Astrocyte of the hippocampus (primary cell): ENCODE data around the gene PLIN4.
"Not testable (repeated sequence)": the region's sequence is repeated elsewhere in the genome, so short reads cannot be mapped to it uniquely, and the experiment has no call there.

ENCODE experiments used
- DNase-seq: peaks from one replicate; pipeline ENCODE4 v3.0.0; 2011; ENCODE audit warnings: low read depth, low spot score

The PLIN4 gene

DNA sequence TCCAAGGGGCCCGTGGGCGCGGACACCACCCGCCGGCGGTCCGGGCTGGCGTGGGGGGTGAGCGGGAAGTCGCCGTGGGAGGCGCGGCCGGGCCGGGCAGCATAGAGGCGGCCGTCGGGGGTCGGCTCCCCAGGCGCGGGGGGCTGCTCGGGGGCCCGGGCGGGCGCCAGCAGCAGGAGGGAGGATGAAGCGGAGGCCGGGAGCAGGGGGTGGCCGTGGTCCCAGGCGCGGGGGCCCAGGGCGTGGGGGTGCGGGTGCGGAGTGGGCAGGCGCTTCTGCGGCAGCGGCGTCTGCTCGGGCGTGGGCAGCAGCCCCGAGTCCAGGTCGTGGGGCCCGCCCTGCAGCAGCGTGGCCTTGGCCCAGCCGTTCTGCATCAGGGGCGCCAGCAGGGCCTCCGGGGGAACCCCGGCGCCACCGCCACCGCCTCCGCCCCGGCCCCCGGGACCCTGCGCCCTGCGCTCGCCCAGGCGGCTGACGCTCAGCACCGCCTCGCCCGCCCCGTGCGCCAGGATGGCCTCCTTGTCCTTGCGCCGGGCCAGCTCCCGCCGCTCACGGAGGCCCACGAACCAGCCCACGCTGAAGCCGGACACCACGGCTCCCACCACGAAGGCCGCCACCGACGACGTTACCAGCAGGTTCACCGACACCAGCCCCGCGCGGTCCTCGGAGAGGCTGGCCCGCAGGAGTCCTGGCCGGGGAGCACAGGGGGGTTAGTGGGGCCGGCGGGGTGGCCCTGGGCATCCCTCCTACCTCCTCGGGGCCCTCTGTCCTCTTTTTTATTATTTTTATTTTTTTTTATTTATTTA, 25.8 kb upstream of the PLIN4 start:
- no peak for DNase-seq

DNA sequence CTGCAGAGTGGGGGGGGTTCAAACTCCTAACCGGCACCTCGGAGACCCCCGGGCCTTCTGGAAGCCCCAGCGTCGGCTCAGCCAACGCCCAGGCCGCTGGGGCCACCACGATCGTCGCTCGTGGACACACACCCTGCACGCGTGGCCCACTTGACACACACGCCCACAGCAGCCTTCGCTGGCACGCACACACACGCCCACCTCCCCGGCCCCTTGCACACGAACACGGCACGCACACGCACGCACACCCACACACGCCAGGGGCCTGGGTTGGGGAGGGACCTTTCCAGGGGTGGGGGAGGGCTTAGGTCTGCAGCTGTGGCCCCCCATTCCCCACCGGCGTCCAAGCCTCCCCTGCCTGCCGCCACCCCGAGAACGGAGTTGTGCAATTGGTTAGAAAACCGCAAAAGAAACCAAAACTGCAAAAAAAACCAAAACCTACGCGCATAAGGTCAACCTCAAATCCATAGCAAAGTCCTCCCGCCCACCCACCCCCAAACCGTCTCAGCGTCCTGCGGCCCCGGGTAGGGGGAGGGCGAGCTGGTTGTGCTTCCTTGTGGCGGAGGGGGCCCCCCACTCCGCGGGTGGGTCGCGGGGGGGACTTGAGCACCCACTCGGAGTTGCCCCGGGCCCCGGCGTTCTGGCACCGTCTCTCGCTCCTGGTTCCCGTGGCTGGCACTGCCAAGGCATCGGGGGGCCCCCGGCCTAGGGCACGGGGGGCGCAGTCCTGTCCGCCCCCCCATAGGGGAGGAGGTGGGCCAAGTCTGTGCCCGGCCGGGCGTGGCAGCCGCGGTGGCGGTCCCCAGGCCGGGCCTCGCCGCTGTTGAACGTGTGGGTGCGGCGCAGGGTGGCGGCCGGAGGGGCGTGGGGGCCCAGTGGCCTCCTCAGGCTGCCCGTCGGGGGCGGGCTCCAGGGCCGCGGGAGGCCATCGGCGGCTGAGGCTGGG, 24.9 kb upstream of the PLIN4 start:
- no peak for DNase-seq

DNA sequence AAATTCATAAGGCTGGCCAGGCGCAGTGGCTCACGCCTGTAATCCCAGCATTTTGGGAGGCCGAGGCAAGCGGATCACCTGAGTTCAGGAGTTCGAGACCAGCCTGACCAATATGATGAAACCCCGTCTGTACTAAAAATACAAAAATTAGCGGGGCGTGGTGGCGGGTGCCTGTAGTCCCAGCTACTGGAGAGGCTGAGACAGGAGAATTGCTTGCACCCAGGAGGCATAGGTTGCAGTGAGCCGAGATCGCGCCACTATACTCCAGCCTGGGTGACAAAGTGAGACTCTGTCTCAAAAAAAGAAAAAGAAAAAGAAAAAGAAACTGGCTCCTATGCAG, 23.5 kb upstream of the PLIN4 start:
- DNase-seq: not testable (repeated sequence)

DNA sequence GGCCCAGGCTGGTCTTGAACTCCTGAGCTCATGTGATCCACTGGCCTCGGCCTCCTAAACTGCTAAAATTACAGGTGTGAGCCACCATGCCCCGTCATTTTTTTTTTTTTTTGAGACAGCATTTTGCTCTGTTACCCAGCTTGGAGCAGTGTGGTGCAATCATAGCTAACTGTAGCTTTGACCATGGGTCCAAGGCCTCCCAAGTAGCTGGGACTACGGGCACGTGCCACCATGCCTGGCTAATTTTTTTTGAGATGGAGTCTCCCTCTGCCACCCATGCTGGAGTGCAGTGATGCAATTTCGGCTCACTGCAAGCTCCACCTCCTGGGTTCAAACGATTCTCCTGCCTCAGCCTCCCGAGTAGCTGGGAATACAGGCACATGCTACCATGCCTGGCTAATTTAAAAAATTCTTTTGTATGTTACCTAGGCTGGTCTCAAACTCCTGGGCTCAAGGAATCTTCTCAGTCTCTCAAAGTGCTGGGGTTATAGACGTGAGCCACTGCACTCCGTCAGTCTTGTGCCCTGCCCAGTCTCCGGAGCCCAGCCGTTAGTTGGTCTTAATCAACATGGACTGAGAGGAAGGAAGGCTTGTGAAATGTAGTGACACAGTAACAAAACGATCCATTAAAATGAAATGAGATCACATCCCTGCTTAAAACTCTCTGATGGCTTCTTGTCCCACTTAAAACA, 23.0 kb upstream of the PLIN4 start:
- DNase-seq: no peak

DNA sequence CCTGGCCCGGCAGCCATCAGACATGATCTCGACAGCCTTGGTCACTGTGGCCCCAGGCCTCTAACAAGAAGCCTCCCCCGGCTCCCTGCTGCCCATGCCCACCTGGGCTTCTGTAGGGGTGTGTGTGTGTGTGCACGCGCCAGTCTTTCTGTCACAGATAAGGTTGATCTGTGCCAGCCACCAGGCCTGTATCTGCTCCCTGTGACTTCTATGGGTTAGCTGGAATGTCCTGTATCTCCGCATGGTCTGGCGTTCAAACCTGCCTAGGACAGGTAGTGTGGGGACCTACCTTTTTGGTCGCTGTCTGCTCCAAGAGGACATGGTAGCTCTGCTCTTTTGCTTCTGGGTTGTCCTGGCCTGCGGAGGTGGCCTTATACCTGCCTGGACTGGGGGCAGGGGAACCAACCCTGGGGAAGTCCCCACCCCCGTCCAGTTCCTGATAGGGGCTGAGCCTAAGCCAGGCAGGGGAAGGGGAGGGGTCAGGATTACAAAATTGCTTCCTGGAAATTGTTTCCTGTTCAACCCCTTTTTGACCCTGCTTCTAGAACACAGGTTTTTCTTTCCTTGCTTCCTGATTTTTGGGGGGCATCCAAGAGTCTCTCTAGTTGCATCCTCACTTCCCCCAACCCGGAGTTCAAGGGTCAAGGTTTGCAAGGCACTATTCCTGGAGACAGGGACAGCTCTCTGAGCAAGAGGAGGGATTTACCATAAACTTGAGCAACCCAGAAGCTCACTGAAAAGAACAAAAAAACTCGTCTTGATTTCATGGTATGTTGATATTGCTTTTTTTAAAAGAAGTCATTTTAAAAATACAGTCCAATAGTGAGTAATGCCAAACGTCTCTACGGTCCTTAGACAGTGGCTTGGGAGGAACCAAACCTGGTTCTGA, 21.7 kb upstream of the PLIN4 start, which contains the start of gene LRG1:
Gene LRG1 (minus strand): TSS at position 344 of the 889 bp plus-strand sequence. CDS start 23 bp downstream, at position 321.
- no peak for DNase-seq

DNA sequence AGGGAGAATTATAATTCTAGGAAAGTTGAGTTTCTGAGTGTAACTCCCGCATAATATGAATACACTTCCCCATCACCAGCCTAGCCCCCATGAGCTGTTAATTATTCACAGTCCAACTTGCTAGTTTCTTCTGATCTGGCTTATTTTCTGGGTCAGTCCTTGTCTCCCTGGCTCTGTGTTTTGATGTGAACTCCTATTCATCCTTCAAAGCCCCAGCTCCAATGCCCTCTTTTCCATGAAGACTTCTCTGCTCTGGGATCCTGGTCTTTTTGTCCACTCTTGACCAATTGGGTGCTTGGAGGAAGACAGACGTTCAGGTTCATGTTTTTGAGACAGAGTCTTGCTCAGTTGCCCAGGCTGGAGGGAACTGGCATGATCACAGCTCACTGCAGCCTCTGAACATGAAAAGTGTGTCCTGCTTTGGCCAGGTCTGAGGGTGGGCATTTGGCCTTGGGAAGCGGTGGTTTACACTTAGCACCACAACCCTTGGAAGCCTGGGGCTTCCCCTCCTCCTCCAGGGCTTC, 20.9 kb upstream of the PLIN4 start:
- DNase-seq: no peak

DNA sequence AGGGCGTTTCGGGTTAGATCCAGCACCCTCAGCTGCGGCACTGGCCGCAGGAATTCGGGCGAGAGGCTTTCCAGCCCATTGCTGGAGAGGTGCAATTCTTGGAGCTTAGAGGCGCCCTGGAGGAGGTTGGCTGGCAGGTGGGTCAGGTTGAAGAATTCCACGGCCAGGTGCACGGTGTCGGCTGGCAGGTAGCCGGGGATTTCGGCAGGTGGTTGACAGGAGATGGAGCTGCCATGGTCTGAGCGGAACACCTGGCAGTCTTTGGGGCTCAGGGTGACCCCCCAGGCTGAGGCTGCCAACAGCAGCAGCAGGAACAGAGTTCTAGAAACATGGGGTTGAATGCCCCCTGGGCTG, 20.3 kb upstream of the PLIN4 start:
- DNase-seq: no peak

DNA sequence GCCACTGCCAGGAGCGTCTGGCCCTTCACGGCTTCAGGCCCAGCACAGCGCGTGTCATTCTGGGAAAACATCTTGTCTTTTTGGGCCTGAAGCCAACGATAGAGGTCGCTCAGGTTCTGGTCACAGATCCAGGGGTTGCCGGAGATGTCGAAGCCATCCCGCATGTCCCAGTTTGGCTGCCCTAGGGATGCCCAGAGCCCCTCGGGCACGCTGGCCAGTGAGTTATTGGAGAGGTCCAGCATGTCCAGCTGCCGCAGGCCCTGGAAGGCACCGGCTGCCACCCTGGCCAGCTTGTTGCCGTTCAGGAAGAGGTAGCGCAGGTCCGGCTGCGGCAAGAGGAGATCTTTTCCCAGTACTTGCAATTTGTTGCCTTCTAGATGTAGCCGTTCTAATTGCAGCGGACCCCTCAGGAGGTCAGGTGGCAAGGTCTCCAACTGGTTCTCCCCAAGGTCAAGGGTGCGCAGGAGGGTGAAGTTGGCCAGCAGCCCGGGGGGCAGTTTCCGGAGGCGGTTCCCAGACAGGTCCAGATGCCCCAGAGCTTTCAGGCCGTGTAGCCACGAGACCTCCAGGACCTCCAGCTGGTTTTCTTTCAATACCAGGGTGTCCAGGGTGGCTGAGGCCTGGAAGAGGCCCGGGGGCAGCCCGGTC, 19.8 kb upstream of the PLIN4 start:
- DNase-seq: no peak

DNA sequence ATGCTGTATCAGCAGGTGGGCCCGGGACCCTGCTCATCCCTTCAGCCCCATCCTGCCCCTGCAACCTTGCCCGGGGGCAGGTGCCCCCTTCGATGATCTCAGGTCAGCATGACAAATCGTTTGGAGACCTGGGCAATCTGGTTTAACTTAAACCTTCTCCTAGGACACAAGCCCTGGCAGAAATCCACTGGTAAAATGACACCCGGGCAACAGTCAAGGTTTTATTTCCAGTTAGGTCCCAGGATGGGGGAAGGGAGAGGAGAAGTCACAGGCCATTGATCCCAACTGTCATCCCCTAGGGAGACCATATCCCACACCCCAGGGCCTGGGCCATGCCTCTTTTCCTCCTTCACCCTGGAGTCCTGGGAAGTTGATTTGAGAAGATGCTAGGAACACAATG, 18.5 kb upstream of the PLIN4 start:
- no peak for DNase-seq

DNA sequence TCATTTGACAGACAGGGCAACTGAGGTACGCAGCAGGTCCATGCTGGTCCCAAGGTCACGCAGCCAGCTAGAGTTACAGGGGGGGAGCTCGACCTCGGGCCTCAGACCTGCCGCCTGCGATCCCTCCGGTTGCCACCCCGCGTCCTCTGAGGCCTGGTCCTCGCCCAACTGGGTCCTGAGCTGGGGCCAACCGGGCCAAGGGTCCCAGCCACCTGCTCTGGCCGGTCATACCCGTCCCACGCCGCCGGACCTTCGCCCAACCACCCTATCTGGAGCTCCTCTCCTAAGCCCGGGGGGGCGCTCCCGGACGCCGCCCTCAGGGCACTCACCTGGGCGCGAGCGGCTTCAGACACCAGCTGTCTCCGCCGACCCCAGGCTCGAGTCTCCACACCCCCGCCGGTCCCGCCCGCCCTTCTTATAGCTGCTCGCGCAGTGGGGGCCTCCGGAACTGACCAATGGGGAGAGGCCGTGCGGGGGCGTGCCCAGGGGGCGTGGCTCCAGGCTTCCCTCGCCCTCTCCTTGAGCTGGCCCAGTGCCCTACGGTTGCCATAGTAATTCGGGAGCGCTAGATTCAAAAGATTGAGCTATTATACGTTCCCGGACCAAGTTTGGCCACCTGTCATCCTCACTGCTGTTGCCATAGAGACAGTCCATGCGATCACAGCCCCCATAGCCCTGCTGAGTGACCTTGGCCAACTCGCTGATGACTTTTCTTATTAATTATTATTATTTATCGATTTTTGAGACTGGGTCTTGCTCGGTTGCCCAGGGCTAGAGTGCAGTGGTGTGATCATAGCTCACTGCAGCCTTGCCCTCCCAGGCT, 16.8 kb upstream of the PLIN4 start, which contains the start of gene PLIN5:
Gene PLIN5 (minus strand): TSS at position 389 of the 823 bp plus-strand sequence. CDS start 1,150 bp downstream, outside the sequence.
- peak; percentile 78 for DNase-seq

DNA sequence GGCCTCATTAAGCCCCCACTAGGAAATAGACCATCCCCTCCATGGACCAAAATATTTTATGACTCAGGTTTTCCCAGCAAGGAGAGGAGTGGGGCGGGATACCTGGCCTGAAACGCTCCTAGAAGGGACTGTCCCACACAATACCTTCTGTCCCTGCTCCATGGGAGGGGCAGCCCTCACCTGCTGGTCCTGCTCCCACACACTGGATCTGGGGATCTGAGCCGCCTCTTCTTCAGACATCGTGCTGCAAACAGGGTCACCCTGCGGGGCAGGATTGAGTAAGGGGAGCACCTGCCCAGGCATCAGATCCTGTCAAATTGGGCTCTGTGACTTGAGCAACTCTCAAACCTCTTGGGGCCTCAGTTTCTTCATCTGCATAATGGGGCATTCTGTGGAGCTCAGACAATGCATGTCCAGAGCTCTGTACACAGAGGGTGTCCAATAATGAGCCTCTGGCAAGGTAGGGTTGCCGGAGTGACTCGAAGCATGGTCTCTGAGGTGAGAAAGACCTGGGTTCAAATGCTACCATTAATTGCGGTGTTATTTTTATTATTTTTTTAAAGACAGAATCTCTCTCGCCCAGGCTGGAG, 15.6 kb upstream of the PLIN4 start:
- no peak for DNase-seq

DNA sequence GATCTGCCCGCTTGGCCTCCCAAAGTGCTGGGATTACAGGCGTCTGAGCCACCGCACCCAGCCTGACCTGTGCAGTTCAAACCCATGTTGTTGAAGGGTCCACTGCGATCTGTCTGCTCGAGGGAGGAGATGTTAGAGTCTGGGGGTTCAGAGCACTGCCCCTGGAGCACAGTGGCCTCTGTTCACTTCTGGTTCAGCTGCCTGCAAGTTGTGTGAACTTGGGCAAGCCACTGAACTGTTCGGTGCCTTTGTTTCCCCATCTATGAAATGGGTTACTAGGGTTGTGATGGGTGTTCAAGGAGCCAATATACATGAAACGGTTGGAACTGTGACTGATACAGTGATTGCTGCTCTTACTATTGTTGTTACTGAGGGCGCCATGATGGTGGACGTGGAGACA, 15.0 kb upstream of the PLIN4 start:
- DNase-seq: no peak

DNA sequence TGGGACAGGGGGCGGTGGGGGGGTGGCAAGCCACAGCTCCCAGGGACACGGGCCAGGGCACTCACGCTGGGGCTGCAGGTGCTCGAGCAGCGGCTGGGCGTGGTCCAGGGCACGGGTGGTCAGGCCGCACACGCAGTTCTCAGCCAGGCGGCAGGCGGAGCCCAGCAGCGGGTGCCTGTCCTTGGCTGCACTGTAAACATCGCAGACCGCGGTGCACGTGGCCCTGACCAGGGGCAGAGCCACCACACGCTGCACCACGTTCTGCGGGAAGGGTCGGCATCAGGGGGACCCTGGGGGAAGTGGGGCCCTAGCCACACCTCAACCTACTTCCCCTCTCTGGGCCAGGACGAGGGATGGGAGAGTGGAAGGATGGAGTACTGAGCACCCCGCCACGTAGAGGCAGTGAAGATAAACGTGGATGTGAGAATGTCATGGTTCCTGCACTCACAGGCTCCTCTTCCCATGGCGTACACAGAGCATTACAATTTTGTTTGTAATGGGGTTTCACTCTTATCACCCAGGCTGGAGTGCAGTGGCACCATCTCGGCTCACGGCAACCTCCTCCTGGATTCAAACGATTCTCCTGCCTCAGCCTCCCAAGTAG, 13.4 kb upstream of the PLIN4 start:
- no peak for DNase-seq

DNA sequence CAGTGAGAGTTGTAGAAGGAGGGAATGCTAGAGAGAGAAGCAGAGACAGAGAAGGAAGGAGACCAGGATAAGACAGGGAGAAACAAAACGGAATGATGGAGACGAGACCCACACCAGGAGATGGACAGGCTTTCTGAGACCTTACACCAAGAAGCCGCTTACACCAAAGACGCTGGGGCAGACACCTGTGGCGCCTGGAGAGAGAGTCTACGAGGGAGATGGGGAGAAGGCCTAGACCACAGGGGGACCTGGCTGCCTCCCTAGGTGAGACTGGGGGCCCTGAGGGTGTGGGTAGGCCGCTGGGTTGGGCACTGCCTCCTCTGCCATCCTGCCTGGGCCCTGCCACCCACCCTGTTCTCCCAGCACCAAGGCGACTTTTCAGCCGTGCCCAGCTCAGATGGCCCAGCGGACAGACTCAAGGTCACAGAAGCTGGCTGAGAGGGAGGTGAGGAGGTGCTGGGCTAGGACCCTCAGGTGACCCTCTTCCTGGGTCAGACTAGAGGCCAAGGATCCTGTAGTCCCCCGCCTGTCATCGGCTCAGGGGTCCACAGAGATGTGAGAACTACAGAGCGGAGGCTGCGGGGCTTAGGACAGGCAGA, 11.7 kb upstream of the PLIN4 start:
- no peak for DNase-seq

DNA sequence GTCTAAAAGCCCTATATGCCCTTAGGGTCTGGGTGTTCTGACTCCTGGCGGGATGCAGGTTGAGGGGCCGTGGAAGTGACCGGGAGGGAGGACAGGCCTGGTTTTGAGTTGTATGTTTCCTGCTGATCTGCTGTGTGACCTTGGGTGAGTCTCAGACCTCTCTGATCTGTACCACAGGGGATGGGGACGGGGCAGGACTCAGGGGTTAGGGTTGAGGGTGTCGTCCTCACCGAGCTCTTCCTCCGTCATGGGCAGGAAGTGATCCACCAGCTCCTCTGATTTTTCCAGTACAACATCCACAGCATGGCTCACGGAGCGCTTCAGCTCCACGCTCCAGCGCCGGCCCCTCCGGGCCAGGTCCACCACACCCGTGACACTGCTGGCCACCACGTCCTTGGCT, 10.6 kb upstream of the PLIN4 start:
- no peak for DNase-seq

DNA sequence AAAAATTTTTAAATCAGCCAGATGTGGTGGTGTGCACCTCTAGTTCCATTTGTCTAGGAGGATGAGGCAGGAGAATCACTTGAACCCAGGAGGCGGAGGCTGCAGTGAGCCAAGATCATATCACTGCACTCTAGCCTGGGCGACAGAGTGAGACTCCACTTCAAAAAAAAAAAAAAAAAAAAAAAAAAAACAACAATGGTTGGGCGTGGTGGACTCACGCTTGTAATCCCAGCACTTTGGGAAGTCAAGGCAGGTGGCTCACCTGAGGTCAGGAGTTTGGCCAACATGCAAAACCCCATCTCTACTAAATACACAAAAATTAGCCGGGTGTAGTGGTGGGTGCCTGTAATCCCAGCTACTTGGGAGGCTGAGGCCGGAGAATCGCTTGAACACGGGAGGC, 9.1 kb upstream of the PLIN4 start:
- DNase-seq: not testable (repeated sequence)

DNA sequence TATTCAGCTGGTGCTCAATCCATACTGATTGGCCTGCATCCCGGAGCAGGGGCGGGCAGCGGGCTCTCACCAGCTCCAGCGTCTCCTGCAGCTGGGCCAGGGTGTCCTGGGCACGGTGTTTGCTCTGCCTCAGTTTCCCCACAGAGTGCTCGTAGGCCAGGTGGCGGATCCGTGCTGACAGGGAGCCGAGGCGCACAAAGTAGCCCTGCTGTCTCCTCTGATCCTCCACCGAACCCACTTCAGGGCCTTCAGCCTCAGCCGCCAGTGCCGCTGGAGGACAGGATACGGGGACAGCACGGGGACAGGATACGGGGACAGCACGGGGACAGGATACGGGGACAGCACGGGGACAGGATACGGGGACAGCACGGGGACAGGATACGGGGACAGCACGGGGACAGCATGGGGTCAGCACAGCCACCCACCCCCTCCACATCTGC, 7.3 kb upstream of the PLIN4 start:
- no peak for DNase-seq
